ENCODE results near the gene C19orf25. TPM values are rescaled to one million over a fixed set of nuclear protein-coding genes. Genes with fewer than 3 reads are reported as not detected.

C19orf25 gene
- total and polyA plus RNA-seq, 5 donors from 2014 or later = 33.4 to 64.0 (median 52.5) TPM

GRCh38 chr19:1474765-1475351 is 4.2 kb downstream of the C19orf25 start:
- Histone ChIP-seq H3K27ac (ENCODE audit: insufficient read depth, low read length, poor library complexity, severe bottlenecking) (no peak overlapping the region), H3K36me3 (ENCODE audit: control insufficient read depth, insufficient read depth, low read length) (peaks cover 5% of the 10 kb centered on the region), H3K4me1 (ENCODE audit: control insufficient read depth, insufficient read depth, low read length, poor library complexity, severe bottlenecking) (peaks cover 41% of the 10 kb centered on the region), H3K27me3 (ENCODE audit: control insufficient read depth, insufficient read depth, low read length) (no peaks in the 10 kb centered on the region), H3K9me3 (ENCODE audit: control insufficient read depth in 2 of 2, low read length in 2 of 2) (no peaks in the 10 kb centered on the region), H3K4me3 (ENCODE audit: low read depth, low read length) (no peak overlapping the region)
- DNase-seq (no peak), ATAC-seq (ENCODE audit: low read depth in 2 of 2) (no peak)
- peaks cover 6% of the 10 kb centered on the region for H3K27me3 Mint-ChIP-seq
- peaks cover 4 to 47% (median 12%) of the 10 kb centered on the region in 4 donors for H3K4me1 Mint-ChIP-seq
- peaks cover 0 to 2% (median 0%) of the 10 kb centered on the region in 7 donors for H3K9me3 Mint-ChIP-seq
- H3K27ac Mint-ChIP-seq = no peak overlapping the region
- no peaks in the 10 kb centered on the region for H3K36me3 Mint-ChIP-seq
- peak overlapping the region in 1 of 4 donors; percentile 9 for H3K4me3 Mint-ChIP-seq

- peaks cover 39% of the 10 kb centered on the region for H3K4me1 ChIP-seq (ENCODE audit: control insufficient read depth, insufficient read depth, low read length, poor library complexity, severe bottlenecking)
- ATAC-seq (ENCODE audit: low read depth in 2 of 2) = no peak
- peak overlapping the region in 1 of 3 donors; percentile 48 for H3K27ac Mint-ChIP-seq
- peaks cover 1 to 43% (median 9%) of the 10 kb centered on the region in 4 donors for H3K4me1 Mint-ChIP-seq
- H3K4me3 ChIP-seq (ENCODE audit: low read depth, low read length) = no peak overlapping the region
- no peaks in the 10 kb centered on the region for H3K27me3 ChIP-seq (ENCODE audit: control insufficient read depth, insufficient read depth, low read length)
- H3K9me3 ChIP-seq (ENCODE audit: control insufficient read depth in 2 of 2, low read length in 2 of 2) = no peaks in the 10 kb centered on the region
- H3K36me3 ChIP-seq (ENCODE audit: control insufficient read depth, insufficient read depth, low read length) = peaks cover 5% of the 10 kb centered on the region
- peaks cover 0 to 2% (median 0%) of the 10 kb centered on the region in 7 donors for H3K9me3 Mint-ChIP-seq
- H3K27ac ChIP-seq (ENCODE audit: insufficient read depth, low read length, poor library complexity, severe bottlenecking) = no peak overlapping the region
- DNase-seq = no peak
- H3K36me3 Mint-ChIP-seq = no peaks in the 10 kb centered on the region
- H3K27me3 Mint-ChIP-seq = peaks cover 4% of the 10 kb centered on the region
- no peak overlapping the region for H3K4me3 Mint-ChIP-seq
Observed at GRCh38 chr19:1474011-1474764, 4.8 kb downstream of the C19orf25 start.

GRCh38 chr19:1473085-1473851 is 5.7 kb downstream of the C19orf25 start:
- Histone ChIP-seq H3K27ac (ENCODE audit: insufficient read depth, low read length, poor library complexity, severe bottlenecking) (no peak overlapping the region), H3K4me1 (ENCODE audit: control insufficient read depth, insufficient read depth, low read length, poor library complexity, severe bottlenecking) (peaks cover 40% of the 10 kb centered on the region), H3K36me3 (ENCODE audit: control insufficient read depth, insufficient read depth, low read length) (peaks cover 5% of the 10 kb centered on the region), H3K9me3 (ENCODE audit: control insufficient read depth in 2 of 2, low read length in 2 of 2) (no peaks in the 10 kb centered on the region), H3K4me3 (ENCODE audit: low read depth, low read length) (no peak overlapping the region), H3K27me3 (ENCODE audit: control insufficient read depth, insufficient read depth, low read length) (no peaks in the 10 kb centered on the region)
- ATAC-seq (ENCODE audit: low read depth in 2 of 2) (no peak), DNase-seq (no peak)
- peaks cover 0 to 2% (median 0%) of the 10 kb centered on the region in 7 donors for H3K9me3 Mint-ChIP-seq
- H3K27ac Mint-ChIP-seq = no peak overlapping the region
- no peaks in the 10 kb centered on the region for H3K27me3 Mint-ChIP-seq
- H3K4me1 Mint-ChIP-seq = peaks cover 0 to 39% (median 7%) of the 10 kb centered on the region in 4 donors
- H3K4me3 Mint-ChIP-seq = peak overlapping the region in 2 of 4 donors; percentile 52 to 58
- no peaks in the 10 kb centered on the region for H3K36me3 Mint-ChIP-seq

- Mint-ChIP-seq H3K4me3 (peak overlapping the region in 3 of 4 donors; percentile 52 to 84 (median 70)), H3K27ac (no peak overlapping the region), H3K9me3 (peaks cover 0 to 2% (median 0%) of the 10 kb centered on the region in 7 donors), H3K4me1 (peaks cover 0 to 35% (median 6%) of the 10 kb centered on the region in 4 donors), H3K27me3 (no peaks in the 10 kb centered on the region), H3K36me3 (no peaks in the 10 kb centered on the region)
- Histone ChIP-seq H3K27ac (ENCODE audit: insufficient read depth, low read length, poor library complexity, severe bottlenecking) (no peak overlapping the region), H3K4me3 (ENCODE audit: low read depth, low read length) (no peak overlapping the region), H3K9me3 (ENCODE audit: control insufficient read depth in 2 of 2, low read length in 2 of 2) (no peaks in the 10 kb centered on the region), H3K36me3 (ENCODE audit: control insufficient read depth, insufficient read depth, low read length) (peaks cover 5% of the 10 kb centered on the region), H3K4me1 (ENCODE audit: control insufficient read depth, insufficient read depth, low read length, poor library complexity, severe bottlenecking) (peaks cover 40% of the 10 kb centered on the region), H3K27me3 (ENCODE audit: control insufficient read depth, insufficient read depth, low read length) (no peaks in the 10 kb centered on the region)
- DNase-seq = no peak
- ATAC-seq (ENCODE audit: low read depth in 2 of 2) = no peak
Observed at GRCh38 chr19:1472231-1473084, 6.6 kb downstream of the C19orf25 start.

- H3K4me1 ChIP-seq (ENCODE audit: control insufficient read depth, insufficient read depth, low read length, poor library complexity, severe bottlenecking) = peaks cover 45% of the 10 kb centered on the region
- H3K27me3 ChIP-seq (ENCODE audit: control insufficient read depth, insufficient read depth, low read length) = no peaks in the 10 kb centered on the region
- Mint-ChIP-seq H3K27me3 (no peaks in the 10 kb centered on the region), H3K4me1 (peaks cover 0 to 27% (median 1%) of the 10 kb centered on the region in 4 donors), H3K36me3 (no peaks in the 10 kb centered on the region), H3K9me3 (peaks cover 0 to 2% (median 0%) of the 10 kb centered on the region in 7 donors), H3K27ac (no peak overlapping the region), H3K4me3 (peak overlapping the region; percentile 83 to 86 (median 84))
- peak; percentile 8 to 19 for ATAC-seq (ENCODE audit: low read depth in 2 of 2)
- no peak overlapping the region for H3K27ac ChIP-seq (ENCODE audit: insufficient read depth, low read length, poor library complexity, severe bottlenecking)
- peak in 2 of 3 donors; percentile 39 to 41 for DNase-seq
- H3K36me3 ChIP-seq (ENCODE audit: control insufficient read depth, insufficient read depth, low read length) = peaks cover 5% of the 10 kb centered on the region
- H3K4me3 ChIP-seq (ENCODE audit: low read depth, low read length) = peak overlapping the region; percentile 32
- no peaks in the 10 kb centered on the region for H3K9me3 ChIP-seq (ENCODE audit: control insufficient read depth in 2 of 2, low read length in 2 of 2)
Observed at GRCh38 chr19:1471515-1472160, 7.4 kb downstream of the C19orf25 start.

- H3K27ac ChIP-seq (ENCODE audit: insufficient read depth, low read length, poor library complexity, severe bottlenecking) = no peak overlapping the region
- Mint-ChIP-seq H3K27me3 (no peaks in the 10 kb centered on the region), H3K4me3 (peak overlapping the region; percentile 80 to 86 (median 83)), H3K4me1 (peaks cover 0 to 23% (median 1%) of the 10 kb centered on the region in 4 donors), H3K36me3 (no peaks in the 10 kb centered on the region), H3K9me3 (peaks cover 0 to 2% (median 0%) of the 10 kb centered on the region in 7 donors), H3K27ac (no peak overlapping the region)
- no peaks in the 10 kb centered on the region for H3K27me3 ChIP-seq (ENCODE audit: control insufficient read depth, insufficient read depth, low read length)
- ATAC-seq (ENCODE audit: low read depth in 2 of 2) (peak; percentile 15 to 18), DNase-seq (peak in 1 of 3 donors; percentile 39)
- H3K9me3 ChIP-seq (ENCODE audit: control insufficient read depth in 2 of 2, low read length in 2 of 2) = no peaks in the 10 kb centered on the region
- no peaks in the 10 kb centered on the region for H3K36me3 ChIP-seq (ENCODE audit: control insufficient read depth, insufficient read depth, low read length)
- peak overlapping the region; percentile 32 for H3K4me3 ChIP-seq (ENCODE audit: low read depth, low read length)
- peaks cover 51% of the 10 kb centered on the region for H3K4me1 ChIP-seq (ENCODE audit: control insufficient read depth, insufficient read depth, low read length, poor library complexity, severe bottlenecking)
Observed at GRCh38 chr19:1471010-1471514, 8.0 kb downstream of the C19orf25 start.
